Iris pigment epithelial cell (primary cell): ENCODE data around the gene PPP1R1C.
"Not testable (repeated sequence)": the region's sequence is repeated elsewhere in the genome, so short reads cannot be mapped to it uniquely, and the experiment has no call there.

Experiments used
- DNase-seq: peaks from one replicate; pipeline ENCODE4 v3.0.0-alpha.2; 2011; ENCODE audit warnings: low read depth

Gene PPP1R1C

DNA sequence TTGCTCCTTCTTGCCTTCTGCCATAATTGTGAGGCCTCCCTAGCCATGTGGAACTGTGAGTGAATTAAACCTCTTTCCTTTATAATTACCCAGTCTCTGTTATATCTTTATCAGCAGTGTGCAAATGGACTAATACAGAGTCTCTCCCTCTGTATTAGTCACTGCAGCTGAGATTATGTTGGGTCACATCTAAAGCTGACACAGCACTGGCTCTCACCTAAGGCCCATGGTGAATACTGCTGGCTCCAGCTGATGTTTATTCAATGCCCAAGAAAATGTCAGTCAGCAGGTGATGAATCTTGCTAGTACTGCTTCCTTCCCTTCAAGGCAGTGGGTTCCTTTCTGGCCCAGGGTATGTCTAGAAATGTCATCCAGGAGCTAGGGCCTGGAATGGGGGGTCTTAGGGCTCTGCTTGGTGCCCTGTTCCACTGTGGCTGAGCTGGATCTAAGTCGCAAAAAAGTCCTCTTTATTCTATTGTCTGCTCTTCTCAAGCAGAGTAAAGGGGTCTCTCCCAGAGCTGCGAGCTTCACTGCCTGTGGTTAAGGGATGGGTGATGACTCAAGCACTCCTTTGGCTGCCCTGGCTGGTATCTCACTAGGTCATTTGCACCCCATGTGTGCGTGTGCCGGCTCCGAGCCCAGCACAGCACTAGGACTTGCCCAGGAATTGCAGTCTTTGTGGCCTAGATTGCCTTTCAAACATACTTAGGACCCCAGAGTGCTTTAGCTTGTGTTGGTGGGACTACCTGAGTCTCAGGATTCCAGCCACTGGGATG is 29.9 kb downstream of the PPP1R1C start:
- peak; percentile 41 for DNase-seq

DNA sequence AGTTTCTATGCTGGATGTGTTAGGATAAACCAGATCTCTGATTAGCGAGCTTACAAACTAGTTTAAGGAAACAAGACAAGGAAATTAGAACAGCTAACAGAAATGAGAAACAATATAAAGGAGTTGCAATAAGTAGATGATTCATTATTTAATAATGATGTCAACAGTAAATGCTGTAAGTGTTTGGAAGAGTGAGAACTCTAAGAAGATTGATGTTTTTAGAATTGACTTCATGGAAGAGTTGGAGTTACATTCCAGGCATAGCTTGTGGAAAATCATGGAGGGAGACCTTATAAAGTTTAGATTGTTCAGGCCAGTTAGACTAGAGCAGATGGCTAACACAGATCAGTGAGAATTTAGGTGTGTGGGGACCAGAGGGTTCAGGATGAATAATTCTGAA is 32.6 kb downstream of the PPP1R1C start:
- DNase-seq = peak; percentile 49

DNA sequence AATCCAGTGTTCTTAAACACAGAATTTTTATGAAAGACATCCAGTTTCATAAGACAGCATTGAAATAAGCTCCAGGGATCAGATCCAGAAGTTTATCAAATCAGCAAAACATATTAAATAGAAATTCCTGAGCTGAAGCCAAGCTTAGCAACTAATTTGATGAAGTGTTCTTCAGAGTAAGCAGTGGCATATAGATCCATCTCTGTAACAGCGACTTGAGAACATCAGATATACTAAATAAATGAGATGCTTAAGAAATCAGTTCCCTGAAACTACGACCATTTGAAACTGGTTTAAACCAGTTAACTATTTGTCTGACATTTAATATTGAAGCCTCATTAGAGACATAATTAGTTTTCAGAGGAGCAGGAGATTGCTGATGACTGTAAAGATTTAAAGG is 34.1 kb downstream of the PPP1R1C start:
- no peak for DNase-seq

DNA sequence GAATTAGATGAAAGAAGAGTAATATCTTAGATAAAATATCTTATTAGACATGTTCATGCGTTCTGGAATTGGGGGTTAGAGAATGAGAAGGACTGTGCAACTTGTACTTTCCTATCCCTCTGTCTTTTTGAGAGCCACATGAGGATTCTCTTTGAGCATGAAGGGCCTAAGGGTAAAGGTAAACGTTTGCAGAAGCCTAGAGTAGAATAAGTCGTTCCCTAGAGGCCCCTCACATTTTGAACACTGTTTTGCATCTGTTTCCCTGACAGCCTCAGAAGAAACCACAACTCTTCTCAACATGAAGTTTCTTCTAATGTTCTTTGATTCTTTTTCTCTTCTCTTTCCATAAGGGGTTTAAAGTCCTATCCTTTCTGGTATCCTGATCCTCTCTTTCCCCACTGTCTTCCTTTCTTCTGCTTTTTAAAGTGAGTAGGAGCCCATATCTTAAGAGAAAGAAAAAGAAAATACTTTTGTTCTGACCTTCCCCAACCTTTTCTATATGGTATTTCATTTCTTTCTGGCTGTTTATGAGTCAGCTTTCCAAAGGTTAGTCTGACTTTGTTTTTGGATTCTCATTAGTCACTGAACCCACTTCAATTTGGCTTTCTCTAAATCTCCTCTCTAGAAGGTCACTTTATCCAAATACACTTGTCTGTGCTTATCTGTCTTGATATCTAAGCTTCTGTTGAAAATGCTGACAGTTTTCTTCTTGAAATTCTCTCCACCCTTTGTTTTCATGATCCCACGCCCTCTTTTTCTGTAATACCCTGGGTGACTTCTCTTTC is 34.8 kb downstream of the PPP1R1C start:
- peak; percentile 71 for DNase-seq

DNA sequence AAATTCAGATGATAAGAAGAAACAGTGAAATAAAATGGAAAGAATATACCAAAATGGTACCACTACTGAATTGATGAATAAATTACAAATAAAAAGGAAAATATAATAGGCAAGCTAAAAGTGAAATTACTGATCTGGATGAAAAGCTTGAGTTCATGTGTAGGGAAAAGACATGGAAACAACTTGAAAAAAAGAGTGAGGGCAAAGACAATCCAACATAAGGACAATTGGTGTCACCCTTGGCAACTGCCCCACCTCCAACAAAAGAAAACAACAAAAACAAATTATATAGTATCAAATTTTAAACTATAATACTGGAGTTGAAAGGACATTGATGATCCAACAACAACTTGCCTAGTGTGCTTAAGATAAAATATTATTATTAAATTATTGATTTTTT is 37.6 kb downstream of the PPP1R1C start:
- DNase-seq = no peak

DNA sequence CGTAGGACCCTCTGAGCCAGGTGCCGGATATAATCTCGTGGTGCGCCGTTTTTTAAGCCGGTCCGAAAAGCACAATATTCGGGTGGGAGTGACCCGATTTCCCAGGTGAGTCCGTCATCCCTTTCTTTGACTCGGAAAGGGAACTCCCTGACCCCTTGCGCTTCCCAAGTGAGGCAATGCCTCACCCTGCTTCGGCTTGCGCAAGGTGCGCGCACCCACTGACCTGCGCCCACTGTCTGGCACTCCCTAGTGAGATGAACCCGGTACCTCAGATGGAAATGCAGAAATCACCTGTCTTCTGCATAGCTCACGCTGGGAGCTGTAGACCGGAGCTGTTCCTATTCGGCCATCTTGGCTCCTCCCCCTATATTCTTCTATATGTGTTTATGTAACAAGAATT is 45.2 kb downstream of the PPP1R1C start:
- not testable (repeated sequence) for DNase-seq

DNA sequence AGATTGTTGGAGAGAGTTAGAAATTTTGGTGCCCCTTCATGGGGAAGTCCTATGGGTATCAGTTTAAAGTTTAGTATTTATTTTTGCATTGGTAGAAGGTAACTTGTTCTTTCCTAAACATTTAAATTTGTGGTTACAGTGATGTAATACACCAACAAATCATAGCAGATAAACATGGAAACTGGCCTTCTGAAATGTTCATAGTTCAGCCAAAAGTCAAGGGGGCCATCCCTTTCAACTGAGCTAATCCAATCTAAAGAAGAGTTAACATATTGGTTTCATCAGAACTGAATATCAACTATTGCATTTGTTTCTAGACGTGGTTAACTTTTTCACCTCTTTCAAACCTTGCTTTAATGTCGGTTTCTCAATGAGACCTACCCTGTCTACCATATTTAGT is 46.3 kb downstream of the PPP1R1C start:
- peak; percentile 57 for DNase-seq

DNA sequence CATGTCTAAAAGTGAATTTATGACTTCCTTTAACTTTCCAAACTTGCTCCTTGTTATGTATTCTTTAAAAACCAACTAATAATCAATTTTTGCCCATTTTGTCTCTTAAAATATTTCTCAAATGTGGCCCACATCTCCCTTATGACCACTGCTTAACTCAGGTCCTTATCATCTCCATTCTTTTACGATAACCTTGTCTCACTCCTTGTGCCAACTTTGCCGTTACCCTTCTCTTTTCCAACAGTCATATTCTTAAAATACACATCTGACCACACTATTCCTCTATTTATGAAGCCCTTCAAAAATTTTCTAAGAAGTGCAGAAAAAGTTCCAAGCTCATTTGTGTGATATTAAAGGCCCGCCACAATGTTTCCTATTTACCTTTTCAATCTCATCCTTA is 47.8 kb downstream of the PPP1R1C start:
- no peak for DNase-seq

DNA sequence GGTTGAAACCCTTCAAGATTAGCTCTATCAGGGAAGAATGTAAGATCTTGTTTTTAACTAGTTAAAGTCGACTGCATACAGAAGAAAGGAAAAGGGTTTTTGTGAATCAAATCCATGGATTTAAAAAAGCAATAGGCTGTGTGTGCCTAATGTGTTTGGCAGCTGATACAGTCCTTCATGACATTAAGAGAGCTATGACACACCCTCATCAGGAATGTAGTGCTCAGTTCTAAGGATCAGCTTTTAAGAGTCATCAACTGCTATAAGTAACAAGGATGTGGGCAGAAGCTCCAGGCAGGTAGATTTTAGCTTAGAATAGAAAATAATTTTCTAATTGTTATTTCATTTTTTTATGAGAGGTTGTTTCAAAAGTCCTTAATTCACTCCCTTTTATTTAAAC is 52.9 kb downstream of the PPP1R1C start:
- peak; percentile 75 for DNase-seq

DNA sequence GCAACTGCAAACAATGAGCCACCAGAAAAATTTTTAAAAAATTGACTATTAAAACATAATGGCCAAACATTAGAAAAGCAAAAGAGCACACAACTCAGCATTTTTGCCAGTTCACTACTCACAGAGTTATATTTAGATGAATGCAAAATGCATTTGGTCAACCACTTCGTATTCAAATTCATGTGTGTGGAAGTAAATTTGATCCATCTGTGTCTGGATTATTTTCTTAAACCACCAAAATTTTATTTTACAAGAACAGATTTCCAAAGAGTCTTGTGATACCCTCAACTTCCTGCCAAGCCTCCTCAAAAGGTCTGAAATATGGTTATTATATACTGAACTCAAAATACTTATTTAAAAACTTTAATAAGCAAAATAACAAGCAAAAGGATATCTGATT is 57.4 kb downstream of the PPP1R1C start:
- no peak for DNase-seq

DNA sequence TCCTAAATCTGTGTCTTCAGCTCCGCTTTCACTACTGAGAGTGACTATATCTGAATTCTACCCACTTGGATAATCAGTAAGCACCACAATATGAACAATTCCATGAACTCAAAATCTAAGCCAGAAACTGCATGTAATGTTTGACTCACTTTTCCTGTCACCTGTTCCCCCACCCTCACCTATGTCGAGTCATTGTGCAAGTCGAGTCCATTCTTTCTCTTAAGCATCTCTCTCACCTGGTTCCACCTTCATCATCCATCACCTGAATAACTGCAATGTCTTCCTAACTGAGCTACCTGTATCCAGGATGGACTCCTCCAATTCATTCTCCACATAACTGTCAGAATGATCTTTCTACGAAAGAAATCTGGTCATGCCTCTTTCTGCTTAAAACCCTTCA is 58.2 kb downstream of the PPP1R1C start:
- DNase-seq = no peak

DNA sequence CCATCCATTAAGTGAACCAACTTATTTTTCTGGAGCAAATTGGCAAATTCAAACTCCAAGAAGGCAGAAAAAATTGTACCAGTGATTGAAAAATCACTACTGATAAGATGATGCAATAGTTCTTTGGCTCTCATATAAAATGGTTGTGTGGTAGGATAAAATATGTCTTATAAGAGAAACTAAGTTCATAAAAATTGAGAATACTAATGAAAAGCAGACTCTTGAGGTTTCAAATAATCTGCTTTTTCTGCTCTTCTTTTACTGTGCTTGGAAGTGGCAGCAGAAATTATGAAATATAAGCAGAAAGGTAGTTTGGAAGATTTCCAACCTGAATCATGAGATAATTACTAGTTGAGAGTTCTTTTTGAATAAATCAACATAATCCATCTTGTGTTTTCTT is 61.9 kb downstream of the PPP1R1C start:
- DNase-seq = no peak

DNA sequence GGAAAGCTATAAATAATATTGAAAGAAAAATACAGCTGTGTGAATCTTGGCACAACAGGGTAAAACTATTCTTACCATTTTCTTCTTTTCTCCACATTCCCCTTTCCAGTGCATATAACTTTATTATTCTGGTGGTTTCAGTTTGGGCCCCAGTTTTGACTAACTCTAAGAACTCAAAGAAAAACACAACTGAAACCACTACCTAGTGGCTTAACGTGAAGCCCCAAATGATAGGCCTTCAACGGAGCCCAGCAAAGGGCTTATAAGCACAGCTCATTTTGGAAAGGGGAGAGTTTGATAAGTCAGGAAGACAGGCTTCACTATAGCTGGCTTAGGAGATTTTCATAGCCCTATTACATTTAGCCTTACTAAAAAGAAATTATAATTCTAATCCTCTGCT is 62.4 kb downstream of the PPP1R1C start:
- no peak for DNase-seq

DNA sequence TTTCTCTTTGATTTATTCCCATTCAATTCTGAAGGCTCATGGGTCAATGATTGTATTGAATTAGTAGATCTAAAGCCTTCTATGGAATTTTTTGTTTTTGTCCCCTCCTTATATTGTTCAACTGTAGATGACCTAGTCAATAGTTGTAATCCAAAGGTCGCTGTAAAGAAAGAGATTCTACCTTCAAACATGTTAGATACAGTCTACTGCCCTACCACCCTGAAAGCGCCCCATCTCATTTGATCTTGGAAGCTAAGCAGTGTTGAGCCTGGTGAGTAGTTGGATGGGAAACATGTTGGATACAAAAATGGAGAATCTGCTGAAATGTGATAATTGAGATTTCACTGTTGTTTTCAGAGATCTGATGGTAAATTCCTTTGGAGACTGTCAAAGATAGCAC is 63.0 kb downstream of the PPP1R1C start:
- DNase-seq = no peak

DNA sequence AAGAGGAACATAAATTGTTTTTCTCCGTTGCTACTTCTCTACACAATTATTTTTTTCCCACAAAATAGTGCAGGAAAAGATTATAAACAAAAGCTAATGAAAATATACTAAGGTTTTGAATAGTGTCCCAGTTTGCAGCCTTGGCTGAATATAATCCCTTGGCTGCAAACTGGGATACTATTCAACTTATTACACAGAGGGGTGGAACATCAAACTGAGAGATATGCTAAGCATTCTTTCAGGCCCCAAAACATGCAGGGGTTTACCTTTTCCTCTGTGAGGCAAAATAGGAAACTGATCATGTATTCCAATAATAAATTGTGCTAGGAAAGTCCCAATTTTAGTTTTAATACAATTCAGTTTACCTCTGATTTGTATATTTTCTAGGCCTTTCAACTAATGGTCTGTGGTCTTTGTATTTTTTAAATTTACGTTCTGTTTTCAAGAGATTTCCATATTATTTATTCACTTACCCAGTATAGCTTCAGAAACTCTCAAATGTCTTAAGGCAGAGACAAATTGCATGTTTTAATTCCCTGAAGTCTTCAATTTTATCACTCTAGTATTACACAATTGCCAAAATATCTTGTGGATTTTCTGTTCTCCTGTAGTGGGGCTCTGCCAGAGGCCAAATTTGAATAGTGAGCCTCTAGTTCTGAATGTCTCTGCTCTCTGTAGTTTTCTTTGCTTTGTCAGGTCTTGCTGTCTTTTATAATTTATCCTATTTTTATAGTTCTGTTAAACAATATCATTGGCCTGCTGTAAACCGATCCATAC is 63.9 kb downstream of the PPP1R1C start:
- DNase-seq = no peak

DNA sequence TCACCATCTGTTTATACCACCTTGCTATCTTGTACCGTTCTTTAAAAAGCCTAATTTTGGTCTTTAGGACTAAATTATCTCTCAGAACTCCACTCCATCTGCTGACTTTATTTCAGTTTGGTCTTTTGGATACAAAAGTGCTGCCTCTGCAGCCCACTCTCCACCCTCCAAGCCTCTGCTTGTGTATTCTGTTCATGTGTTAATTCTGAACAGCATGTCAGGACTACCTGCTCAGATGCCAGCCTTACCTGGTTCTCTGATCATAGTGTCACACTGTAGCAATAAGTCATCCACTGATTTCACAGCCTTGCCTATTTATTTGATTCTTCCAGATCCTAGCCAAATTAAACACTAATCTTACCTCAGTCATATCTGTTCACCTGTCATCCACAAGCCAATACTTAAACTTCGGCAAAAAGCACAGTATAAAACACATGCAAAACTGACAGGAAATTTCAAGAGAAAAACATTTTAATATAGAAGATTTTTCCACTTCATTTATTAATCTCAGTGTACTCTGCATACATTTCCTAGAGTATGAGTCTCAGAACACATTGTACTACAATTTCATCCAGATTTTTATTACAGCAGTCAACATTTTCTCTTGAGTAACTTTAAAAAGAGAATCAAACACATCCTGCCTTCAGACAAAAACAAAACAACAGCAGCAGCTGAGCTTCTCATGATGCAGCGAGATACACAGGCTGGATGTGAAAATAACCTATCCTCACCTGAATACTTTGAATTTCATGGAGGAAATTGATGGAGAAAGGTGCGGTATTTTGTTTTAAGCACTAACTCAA is 64.9 kb downstream of the PPP1R1C start:
- DNase-seq = no peak

DNA sequence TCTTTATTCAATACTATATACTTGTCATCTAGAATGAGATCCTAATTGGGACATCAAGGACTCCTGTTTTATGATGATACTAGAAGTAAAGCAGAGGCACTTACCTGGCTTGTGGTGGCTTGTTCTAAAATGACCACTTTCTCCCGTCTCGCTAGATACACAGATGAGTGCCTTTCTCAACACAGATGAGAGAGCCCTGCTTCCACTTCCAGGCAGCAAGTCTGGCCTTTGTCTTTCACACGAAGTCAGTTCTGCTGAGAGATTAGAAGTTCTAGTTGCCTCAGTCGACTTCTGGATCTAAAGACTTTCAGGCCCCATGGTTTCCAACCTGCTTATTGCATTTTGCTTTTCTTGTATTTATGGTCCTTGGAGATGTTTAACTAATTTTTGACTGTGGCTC is 70.3 kb downstream of the PPP1R1C start:
- no peak for DNase-seq

DNA sequence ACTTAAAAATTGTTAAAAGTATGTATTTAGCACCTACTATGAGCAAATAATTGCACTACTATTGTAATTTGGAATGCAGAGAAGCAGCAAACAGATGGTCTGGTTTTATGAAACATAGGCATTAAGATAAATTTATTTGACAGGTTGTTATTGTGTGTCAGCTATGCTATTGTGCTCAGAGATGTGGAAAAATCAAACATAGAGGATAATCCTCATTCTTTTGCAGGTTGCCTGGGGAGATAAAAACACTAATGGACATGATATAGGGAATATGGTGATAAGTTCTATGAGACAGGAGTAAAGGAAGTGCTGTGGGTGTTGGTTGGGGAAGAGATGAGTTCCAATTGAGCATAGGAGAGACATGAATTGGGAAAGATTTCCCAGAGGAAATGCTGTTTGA is 71.3 kb downstream of the PPP1R1C start:
- no peak for DNase-seq

DNA sequence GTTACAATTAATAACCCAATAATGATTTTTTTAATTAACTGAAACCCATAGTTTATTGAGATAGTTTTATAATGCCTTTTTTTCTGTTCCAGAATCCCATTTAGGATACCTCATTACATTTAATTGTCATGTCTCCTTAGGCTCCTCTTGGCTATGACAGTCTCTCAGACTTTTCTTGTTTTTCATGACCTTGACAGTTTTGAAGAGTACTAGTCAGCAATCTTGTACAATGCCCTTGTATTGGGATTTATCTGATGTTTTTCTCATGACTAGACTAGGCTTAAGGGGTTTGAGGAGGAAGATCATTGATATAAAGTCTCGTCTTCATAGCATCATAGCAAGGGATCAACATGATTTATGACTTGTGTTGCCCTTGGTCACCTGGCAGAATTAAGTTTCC is 72.4 kb downstream of the PPP1R1C start:
- no peak for DNase-seq

DNA sequence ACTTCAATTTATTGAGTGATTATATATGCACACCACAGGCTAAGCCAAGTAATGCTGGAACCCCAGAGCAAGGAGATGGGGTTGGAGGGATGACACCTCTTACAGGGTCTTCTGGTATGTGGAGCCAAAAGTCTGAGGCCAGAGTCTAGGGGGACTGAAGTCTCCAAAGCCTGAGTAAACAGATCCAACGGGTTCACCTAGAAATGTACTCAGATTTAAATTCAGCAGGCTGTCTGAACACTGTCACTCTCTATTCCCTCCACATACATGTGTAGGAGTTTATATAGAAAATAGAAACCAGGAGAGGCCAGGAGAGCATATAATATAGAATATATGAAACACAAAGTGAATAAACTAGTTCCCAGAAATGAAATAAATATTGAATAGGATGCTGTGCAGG is 76.1 kb downstream of the PPP1R1C start:
- DNase-seq = no peak

DNA sequence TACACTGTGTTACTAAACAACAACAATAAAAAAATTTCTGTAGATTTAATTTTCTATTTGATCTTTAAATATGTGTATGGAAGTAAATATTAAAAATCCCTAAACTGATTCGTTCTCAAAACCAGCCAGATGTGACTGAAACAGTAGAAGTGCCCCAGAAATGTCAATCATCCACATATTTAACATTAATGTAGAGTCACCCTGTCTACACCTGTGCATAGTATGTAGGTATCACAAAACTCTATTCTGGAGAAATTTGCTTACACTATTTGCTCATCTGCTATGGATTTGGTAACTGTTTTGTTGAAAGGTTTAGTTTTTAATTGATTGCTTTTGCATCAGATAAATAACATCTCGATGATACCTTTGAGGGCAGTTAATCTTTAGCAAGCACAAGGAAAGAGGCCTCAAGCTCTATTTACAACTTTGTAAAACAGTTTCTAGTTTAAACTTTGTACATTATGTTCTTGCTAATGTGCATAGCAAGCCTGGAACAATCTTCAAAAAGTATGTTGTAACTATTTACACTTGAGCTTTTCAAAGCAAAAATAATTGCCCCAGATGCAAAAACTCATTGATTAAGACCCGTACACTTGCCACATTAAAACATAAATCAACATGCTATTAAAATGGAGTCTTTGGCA is 76.8 kb downstream of the PPP1R1C start:
- no peak for DNase-seq
